Middle frontal gyrus (tissue), 1 donor: ENCODE measurements around the gene DNAH17.

ENCODE experiments used
- DNase-seq: peaks from one replicate; pipeline ENCODE4 v3.0.0-alpha.2; 2015; ENCODE audit warnings: low spot score; ENCODE audit errors: extremely low spot score

Gene DNAH17

DNA sequence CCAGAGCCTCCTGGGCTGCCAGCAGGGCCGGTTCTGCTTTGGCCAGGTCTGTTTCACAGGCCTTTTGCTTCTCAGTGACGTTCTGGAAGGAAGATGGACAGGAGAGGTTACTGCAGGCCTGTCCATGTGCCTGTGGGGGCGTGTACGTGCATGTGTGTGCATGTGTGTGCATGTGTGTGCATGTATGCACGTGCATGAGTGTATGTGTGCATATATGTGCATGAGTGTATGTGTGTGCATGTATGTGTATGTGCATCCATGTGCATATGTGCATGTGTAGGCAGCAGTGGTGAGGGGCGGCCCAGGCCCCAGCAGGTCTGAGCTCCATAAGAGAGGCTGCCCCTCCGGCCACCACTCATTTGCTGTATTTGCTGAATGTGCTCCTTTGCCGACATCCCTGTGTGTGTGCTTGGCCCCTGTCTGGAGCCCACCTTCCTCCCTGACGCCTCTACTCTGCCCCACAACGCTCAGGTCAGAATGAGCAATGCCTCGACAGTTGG lies 117.0 kb downstream of the DNAH17 start:
- DNase-seq: no peak

GRCh38 chr17:78459696-78460095 lies 117.5 kb downstream of the DNAH17 start:
- DNase-seq: no peak

- DNase-seq: peak; percentile 77
Measured at GRCh38 chr17:78458736-78459335, 118.4 kb downstream of the DNAH17 start.

DNA sequence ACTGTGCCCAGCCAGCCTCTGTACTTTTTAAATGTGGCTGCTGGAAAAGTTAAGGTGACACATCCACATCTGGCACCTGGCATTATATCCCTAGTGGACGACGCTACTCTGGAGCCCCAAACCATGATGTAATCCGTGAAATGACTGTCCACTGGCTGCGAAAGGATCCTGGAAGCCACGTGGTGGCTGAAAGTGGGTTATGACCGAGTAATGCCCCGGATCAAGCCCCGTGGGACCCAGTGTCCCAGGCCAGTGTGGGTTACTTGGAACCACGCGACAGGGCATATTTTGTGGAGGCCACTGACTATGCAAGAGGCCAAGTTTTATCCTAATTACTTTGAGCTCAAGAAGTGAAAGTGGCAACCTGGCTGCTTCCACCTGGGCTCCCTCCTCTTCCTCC lies 119.1 kb downstream of the DNAH17 start:
- no peak for DNase-seq

DNA sequence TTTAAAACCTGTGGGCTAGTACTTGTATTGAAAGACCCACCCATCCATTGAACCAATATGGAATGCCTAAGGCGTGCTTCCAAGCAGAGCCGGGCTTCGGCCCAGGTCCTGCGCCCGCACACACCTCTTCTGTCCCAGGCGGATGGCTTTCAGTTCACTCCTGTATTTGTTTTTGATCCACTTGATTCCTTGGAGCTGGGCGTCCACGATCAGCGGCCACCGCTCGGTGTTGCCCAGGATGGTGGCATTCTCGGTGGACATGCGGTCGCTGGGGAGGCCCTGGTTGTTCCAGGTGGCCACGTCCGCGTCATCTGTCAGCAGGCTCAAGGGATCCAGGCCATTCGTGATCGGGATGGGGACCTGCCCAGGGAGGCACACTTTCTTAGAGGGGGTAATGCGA lies 122.8 kb downstream of the DNAH17 start:
- no peak for DNase-seq

GRCh38 chr17:78451753-78452152 lies 125.4 kb downstream of the DNAH17 start:
- no peak for DNase-seq

GRCh38 chr17:78450696-78451345 lies 126.4 kb downstream of the DNAH17 start:
- no peak for DNase-seq

DNA sequence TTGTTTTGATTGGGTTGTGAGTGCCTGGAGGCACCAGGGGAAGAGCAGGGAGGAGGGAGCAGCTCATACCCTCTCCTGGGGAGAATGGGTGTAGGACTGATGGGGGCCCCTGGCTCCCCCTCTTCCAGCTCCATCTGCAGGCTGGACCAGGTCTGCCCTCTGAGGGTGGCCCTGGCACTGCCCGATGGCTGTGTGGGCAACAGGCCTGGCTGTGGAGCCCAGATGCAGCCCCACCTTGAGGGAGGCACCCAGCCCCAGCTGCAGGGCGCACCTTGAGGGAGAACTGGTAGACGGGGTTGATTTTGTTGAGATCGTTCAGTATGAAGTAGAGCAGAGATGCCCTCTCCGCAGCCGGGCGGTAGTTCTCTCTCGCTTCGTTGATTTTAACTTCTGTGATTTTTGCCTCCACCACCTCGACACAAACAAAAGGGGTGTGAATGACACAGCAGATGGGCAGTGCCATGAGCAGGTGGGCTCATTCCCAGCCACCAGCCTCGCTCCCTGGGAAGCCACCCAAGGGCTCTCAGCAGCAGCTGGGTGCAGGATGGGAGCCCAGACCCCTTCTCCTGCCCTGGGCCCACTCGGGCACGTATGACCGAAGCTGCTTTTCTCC lies 127.1 kb downstream of the DNAH17 start:
- DNase-seq: no peak

- DNase-seq: no peak
Measured at GRCh38 chr17:78448356-78448993, 128.7 kb downstream of the DNAH17 start.

- DNase-seq: no peak
Measured at GRCh38 chr17:78446833-78447232, 130.4 kb downstream of the DNAH17 start.

GRCh38 chr17:78444392-78444791 lies 132.8 kb downstream of the DNAH17 start:
- no peak for DNase-seq

- DNase-seq: no peak
Measured at GRCh38 chr17:78442648-78443218, 134.5 kb downstream of the DNAH17 start.

- DNase-seq: no peak
Measured at GRCh38 chr17:78441271-78441971, 135.8 kb downstream of the DNAH17 start.

GRCh38 chr17:78438694-78439325 lies 138.4 kb downstream of the DNAH17 start:
- no peak for DNase-seq

DNA sequence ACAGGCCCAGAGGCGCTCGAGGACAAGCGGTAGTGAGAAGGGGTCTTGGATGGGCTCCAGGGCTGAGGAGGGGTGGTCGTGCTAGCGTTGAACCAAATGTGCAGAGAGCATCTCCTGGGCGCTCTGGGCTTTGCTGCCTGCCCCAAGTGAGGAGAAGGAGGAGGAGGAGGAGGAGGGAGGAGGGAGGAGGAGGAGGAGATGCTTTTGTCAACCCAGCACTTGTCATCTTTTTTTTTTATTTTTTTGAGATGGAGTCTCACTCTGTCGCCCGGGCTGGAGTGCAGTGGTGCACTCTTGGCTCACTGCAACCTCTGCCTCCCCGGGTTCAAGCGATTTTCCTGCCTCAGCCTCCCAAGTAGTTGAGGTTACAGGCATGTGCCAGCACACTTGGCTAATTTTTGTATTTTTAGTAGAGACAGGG lies 138.9 kb downstream of the DNAH17 start:
- no peak for DNase-seq

GRCh38 chr17:78437508-78438169 lies 139.6 kb downstream of the DNAH17 start:
- DNase-seq: no peak

DNA sequence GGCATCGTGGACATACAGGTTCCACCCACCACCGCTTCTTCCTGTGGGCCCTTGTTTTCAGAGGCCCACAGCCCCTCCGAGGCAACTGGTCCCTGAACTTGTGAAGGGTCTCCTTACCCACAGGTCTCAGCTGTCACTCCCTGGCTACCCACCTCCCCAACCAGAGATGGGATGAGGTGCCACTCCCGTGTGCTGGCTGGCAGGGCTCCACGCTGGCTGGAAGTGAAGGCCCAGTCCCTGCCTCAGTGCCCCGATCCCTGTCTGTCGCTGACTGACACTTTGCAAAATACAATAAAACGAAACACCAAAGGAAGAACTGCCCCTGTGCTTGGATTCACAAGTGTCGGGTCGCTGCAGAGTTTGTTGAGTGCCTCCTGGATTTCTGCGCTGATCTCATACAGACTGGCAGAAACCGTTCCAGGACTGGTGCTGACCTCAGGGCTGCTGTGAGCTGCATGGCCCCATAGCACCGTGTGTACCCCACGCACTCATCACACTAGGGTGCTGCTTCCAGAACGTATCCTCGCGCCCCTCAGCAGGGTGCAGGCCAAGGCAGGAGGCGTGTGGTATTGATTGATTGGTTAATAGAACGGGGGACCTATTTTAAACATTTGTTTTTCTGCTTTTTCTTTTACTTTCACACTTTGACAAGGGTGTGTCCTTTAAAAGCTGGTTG lies 141.7 kb downstream of the DNAH17 start:
- no peak for DNase-seq

DNA sequence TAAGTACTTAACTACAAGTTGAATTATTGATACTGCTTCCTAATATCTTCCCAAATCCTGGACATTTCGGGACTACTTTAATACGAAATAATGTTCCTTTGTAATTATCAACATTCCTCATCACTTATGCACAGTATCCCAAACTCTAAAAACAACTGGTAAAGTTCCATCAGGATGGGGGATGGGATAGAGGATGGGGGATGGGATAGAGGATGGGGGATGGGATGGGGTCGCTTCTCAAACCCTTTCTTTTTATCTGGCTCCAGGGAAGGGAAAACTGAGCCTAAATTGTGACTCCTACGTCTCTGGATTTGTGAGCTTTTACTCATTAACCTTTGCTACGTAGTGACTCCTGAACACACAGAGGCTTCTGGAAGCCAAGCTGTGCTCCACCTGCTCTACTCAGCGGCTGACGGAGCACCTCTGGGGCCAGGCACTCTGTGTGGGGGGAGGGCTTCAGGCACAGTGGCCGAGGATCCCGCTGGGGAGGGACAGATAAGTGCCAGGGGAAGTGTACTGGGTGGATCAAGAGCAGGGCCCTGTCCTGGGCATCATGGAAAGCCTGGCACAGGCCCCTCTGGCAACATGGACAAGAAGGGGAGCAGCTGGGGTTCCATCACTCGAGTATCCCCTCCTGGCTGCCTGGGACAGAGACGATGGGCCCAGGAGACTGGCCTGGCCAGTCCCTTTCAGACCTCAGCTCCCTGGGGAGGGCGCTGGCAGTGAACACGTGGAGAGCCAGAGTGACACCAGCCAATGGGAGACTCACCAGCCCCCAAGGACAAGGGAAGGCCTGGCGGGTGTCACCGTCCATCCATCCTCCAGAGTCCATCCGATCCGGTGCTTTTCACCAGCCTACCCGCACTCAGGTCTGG lies 142.5 kb downstream of the DNAH17 start:
- DNase-seq: no peak
